OCI-LY3 (cell line): ENCODE data around the gene DCT.

ENCODE experiments used
- H2AFZ ChIP-seq: fragments of 200-600, 300-600 bp; shearing (Covaris generic); 2 replicates; pipeline ENCODE4 v1.6.0; 2014; ENCODE audit warnings: antibody characterized with exemption, low read depth, low read length
- H3K27ac ChIP-seq: fragments of 200-600, 300-600 bp; sonication (generic); 2 replicates; pipeline ENCODE4 v1.5.1; 2014; ENCODE audit warnings: mild to moderate bottlenecking, low read length, moderate library complexity, mixed read lengths
- H3K27me3 ChIP-seq: fragments of 200-600, 300-600 bp; sonication (generic); 2 replicates; pipeline ENCODE4 v1.6.1; 2014; ENCODE audit warnings: low read depth, low read length, mixed read lengths
- H3K36me3 ChIP-seq: fragments of 200-600, 300-600 bp; sonication (generic); replicated peaks from 2 replicates; pipeline ENCODE3; 2014; ENCODE audit warnings: low read depth, low read length, mixed read lengths
- H3K4me1 ChIP-seq: fragments of 300-600, 200-600 bp; sonication (generic); 2 replicates; pipeline ENCODE4 v1.6.1; 2014; ENCODE audit warnings: low read length, mixed read lengths
- H3K4me2 ChIP-seq: fragments of 200-600, 300-600 bp; sonication (generic); 2 replicates; pipeline ENCODE4 v1.6.1; 2014; ENCODE audit warnings: low read length, mixed read lengths
- H3K4me3 ChIP-seq: fragments of 300-600, 200-600 bp; sonication (generic); 2 replicates; pipeline ENCODE4 v1.5.1; 2014; ENCODE audit warnings: antibody characterized with exemption, mild to moderate bottlenecking, low read length, moderate library complexity
- H3K79me2 ChIP-seq: fragments of 300-600, 200-600 bp; shearing (Covaris generic); 2 replicates; pipeline ENCODE4 v1.6.1; 2014; ENCODE audit warnings: mild to moderate bottlenecking, low read length, mixed read lengths
- H3K9ac ChIP-seq: fragments of 300-600, 200-600 bp; shearing (Covaris generic); 2 replicates; pipeline ENCODE4 v1.6.0; 2014; ENCODE audit warnings: mild to moderate bottlenecking, low read length, moderate library complexity
- H3K9me3 ChIP-seq: fragments of 200-600, 300-600 bp; shearing (Covaris generic); 2 replicates; pipeline ENCODE4 v1.6.1; 2014; ENCODE audit warnings: low read length, mixed read lengths; ENCODE audit not compliant: insufficient read depth
- H4K20me1 ChIP-seq: fragments of 200-600, 300-600 bp; sonication (generic); 2 replicates; pipeline ENCODE4 v1.6.1; 2016; ENCODE audit warnings: low read length, mixed read lengths; ENCODE audit not compliant: insufficient read depth
- EZH2phosphoT487 ChIP-seq: fragments of 200-600 bp; shearing (Covaris generic); IDR thresholded peaks from 2 replicates; pipeline ENCODE4 v1.6.1; 2018; ENCODE audit warnings: antibody characterized with exemption, mixed run types, low read depth
- TF ChIP-seq, protein P1 (sequence below): fragments of 200-600, 300-600 bp; sonication (generic); IDR thresholded peaks from 2 replicates; pipeline ENCODE4 v1.5.1; 2014; ENCODE audit warnings: antibody characterized with exemption, low read length, low read depth

The DCT gene

GRCh38 chr13:94414141-94414540 is 65.3 kb downstream of the DCT start:
- H3K79me2 ChIP-seq = no peaks in the 10 kb centered on the region
- no peaks in the 10 kb centered on the region for H3K9me3 ChIP-seq
- H3K9ac ChIP-seq = no peak overlapping the region
- peaks cover 5% of the 10 kb centered on the region for H3K4me1 ChIP-seq
- no peak overlapping the region for H2AFZ ChIP-seq
- TF ChIP-seq EZH2phosphoT487 = no peak
- TF ChIP-seq, protein P1, sequence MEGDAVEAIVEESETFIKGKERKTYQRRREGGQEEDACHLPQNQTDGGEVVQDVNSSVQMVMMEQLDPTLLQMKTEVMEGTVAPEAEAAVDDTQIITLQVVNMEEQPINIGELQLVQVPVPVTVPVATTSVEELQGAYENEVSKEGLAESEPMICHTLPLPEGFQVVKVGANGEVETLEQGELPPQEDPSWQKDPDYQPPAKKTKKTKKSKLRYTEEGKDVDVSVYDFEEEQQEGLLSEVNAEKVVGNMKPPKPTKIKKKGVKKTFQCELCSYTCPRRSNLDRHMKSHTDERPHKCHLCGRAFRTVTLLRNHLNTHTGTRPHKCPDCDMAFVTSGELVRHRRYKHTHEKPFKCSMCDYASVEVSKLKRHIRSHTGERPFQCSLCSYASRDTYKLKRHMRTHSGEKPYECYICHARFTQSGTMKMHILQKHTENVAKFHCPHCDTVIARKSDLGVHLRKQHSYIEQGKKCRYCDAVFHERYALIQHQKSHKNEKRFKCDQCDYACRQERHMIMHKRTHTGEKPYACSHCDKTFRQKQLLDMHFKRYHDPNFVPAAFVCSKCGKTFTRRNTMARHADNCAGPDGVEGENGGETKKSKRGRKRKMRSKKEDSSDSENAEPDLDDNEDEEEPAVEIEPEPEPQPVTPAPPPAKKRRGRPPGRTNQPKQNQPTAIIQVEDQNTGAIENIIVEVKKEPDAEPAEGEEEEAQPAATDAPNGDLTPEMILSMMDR = no peak
- no peak overlapping the region for H3K27ac ChIP-seq
- H3K4me2 ChIP-seq = no peak overlapping the region
- no peaks in the 10 kb centered on the region for H4K20me1 ChIP-seq
- H3K36me3 ChIP-seq = no peaks in the 10 kb centered on the region
- no peak overlapping the region for H3K4me3 ChIP-seq
- H3K27me3 ChIP-seq = no peaks in the 10 kb centered on the region

- H3K79me2 ChIP-seq = no peaks in the 10 kb centered on the region
- no peaks in the 10 kb centered on the region for H3K36me3 ChIP-seq
- TF ChIP-seq, protein P1 = no peak
- TF ChIP-seq EZH2phosphoT487 = no peak
- no peak overlapping the region for H3K4me3 ChIP-seq
- no peaks in the 10 kb centered on the region for H3K4me1 ChIP-seq
- H3K27ac ChIP-seq = no peak overlapping the region
- no peak overlapping the region for H3K9ac ChIP-seq
- no peaks in the 10 kb centered on the region for H3K27me3 ChIP-seq
- H4K20me1 ChIP-seq = no peaks in the 10 kb centered on the region
- no peak overlapping the region for H2AFZ ChIP-seq
- no peaks in the 10 kb centered on the region for H3K9me3 ChIP-seq
- no peak overlapping the region for H3K4me2 ChIP-seq
Measured at GRCh38 chr13:94413598-94413944, 65.9 kb downstream of the DCT start.

DNA sequence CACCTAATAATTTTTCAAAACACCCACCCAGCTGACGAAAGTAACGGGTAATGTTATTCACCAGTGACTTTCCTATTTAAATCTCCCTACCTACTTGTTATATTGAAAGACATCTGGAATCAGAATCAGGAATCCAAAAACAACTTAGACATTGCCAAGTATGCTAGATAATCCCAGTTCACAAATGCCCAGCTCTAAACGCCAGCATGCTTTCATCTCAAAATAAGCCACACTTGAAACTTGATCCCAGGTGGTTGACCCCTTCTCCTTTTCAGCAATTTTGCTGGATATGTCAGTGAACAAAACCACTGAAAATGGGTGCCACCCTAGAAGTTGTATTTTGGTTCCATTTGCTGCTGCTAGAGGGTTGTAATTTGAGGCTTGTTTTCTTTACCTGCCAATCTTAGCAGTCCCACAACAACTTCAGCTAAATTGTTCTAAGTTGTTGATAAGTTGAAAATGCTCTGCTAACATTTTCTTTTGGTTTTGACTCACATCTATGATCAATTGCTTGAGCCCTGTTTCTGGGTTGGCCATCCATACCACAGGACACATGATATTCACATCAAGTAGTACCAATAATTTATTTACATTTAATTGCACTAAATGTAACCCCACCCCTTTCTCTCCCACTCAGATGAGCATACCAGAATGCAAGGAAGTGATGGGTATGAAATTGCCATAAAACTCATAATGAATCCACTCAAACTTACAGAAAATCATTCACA is 66.4 kb downstream of the DCT start:
- Histone ChIP-seq H3K27ac (no peak overlapping the region), H3K4me2 (no peak overlapping the region), H3K4me1 (no peaks in the 10 kb centered on the region), H3K79me2 (no peaks in the 10 kb centered on the region), H3K4me3 (no peak overlapping the region), H3K27me3 (no peaks in the 10 kb centered on the region), H3K9me3 (no peaks in the 10 kb centered on the region), H4K20me1 (no peaks in the 10 kb centered on the region), H3K36me3 (no peaks in the 10 kb centered on the region), H2AFZ (no peak overlapping the region), H3K9ac (no peak overlapping the region)
- no peak for TF ChIP-seq EZH2phosphoT487
- TF ChIP-seq, protein P1 = no peak

DNA sequence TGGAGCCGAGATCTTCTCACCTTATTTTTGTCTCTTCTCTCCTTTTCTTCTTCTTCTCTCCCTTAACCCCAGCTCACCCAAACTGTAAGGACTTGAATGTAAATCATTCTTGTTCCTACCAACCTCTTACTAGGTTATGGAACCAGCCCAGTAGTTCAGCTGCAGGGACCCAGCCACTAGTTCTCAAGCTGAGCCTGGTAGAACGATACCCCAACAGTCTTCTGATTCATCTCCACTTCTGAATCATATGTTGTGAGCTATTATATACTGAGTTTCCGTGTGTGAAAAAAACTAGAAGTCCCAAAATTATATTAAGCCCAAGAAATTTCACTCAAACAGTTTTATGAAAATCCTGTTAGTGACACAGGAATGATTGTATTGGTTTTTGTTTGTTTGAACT is 67.7 kb downstream of the DCT start:
- H2AFZ ChIP-seq = no peak overlapping the region
- H3K9ac ChIP-seq = no peak overlapping the region
- H4K20me1 ChIP-seq = no peaks in the 10 kb centered on the region
- no peaks in the 10 kb centered on the region for H3K79me2 ChIP-seq
- no peak overlapping the region for H3K27ac ChIP-seq
- H3K4me1 ChIP-seq = no peaks in the 10 kb centered on the region
- TF ChIP-seq, protein P1 = no peak
- TF ChIP-seq EZH2phosphoT487 = no peak
- no peaks in the 10 kb centered on the region for H3K27me3 ChIP-seq
- no peak overlapping the region for H3K4me2 ChIP-seq
- H3K36me3 ChIP-seq = no peaks in the 10 kb centered on the region
- no peak overlapping the region for H3K4me3 ChIP-seq
- no peaks in the 10 kb centered on the region for H3K9me3 ChIP-seq
